ENCODE results near the gene SUMO3. TPM values are rescaled to one million over a fixed set of nuclear protein-coding genes. Genes with fewer than 3 reads are reported as not detected.

The SUMO3 gene
- total RNA-seq, 1 donor from 2014 or later = 84.5 TPM

DNA sequence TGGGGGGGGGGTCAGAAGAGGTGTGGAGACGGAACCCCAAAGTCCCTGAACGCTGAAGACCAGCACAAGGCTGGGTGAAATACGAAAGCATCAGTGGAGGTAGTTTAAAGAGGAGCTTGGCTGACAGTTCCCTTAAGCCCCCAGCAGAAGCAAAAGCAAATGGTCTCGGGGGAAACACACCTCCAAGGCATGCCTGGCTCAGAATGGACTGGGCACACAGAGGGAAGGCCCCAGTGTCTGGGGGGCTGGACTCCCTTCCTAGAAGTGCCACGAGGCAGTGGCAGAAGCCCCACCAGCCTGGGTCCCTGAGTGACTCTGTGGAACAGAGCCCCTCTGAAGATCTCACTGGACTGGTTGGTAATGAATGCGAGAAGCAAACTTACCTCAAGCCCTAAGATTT, 60.1 kb downstream of the SUMO3 start:
- TF ChIP-seq, protein P1, sequence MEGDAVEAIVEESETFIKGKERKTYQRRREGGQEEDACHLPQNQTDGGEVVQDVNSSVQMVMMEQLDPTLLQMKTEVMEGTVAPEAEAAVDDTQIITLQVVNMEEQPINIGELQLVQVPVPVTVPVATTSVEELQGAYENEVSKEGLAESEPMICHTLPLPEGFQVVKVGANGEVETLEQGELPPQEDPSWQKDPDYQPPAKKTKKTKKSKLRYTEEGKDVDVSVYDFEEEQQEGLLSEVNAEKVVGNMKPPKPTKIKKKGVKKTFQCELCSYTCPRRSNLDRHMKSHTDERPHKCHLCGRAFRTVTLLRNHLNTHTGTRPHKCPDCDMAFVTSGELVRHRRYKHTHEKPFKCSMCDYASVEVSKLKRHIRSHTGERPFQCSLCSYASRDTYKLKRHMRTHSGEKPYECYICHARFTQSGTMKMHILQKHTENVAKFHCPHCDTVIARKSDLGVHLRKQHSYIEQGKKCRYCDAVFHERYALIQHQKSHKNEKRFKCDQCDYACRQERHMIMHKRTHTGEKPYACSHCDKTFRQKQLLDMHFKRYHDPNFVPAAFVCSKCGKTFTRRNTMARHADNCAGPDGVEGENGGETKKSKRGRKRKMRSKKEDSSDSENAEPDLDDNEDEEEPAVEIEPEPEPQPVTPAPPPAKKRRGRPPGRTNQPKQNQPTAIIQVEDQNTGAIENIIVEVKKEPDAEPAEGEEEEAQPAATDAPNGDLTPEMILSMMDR (IDR thresholded peaks at IDR 0.05; ENCODE audit: unreplicated experiment) = no peak
- no peak overlapping the region for H3K4me3 Mint-ChIP-seq
- H3K27ac Mint-ChIP-seq = no peak overlapping the region
- H3K36me3 Mint-ChIP-seq = peaks cover 8% of the 10 kb centered on the region
- H3K9me3 Mint-ChIP-seq = peaks cover 10% of the 10 kb centered on the region
- no peaks in the 10 kb centered on the region for H3K27me3 Mint-ChIP-seq (ENCODE audit: low read depth)
- H3K4me1 Mint-ChIP-seq = peaks cover 5% of the 10 kb centered on the region
- no peak for DNase-seq (ENCODE audit: low spot score in 2 of 2, unreplicated experiment in 2 of 2)

DNA sequence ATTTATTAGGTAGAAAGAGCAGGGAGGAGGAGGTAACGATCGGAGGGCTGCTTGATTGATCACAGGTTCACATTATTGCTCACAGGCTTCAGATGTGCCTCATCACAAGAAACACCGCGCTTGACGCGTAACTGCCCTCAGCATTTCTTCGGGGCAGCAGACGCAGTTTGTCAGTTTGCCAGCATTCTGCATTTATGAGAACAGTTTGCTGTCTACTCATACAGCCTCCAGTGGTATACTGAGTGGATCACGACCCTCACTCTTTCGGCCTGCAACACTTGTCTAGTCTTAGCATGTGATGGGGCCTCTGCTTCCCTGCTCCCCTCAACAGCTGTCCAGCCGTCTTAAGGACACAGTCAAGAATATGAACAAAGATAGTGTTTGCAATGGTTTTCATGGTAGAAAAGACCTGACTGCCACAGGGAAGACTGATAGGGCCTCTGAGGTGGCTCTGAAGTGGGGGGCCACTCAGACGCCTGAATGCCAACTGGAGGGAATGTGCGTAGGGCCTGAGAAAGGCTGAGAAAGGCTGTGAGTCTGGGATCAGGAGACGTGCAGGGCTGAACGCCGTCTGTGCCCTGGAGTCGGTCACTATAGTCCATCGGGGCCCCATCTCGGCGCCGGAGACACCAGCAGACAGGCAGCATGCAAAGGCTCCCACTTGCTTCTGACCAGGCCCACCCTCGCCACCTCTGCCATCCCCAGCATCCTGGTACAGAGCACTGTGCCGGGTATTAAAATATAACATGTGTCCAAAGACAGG, 61.3 kb downstream of the SUMO3 start:
- no peak overlapping the region for H3K4me3 Mint-ChIP-seq
- H3K36me3 Mint-ChIP-seq = peaks cover 8% of the 10 kb centered on the region
- TF ChIP-seq, protein P1 (IDR thresholded peaks at IDR 0.05; ENCODE audit: unreplicated experiment) = no peak
- peaks cover 6% of the 10 kb centered on the region for H3K4me1 Mint-ChIP-seq
- peaks cover 10% of the 10 kb centered on the region for H3K9me3 Mint-ChIP-seq
- no peak for DNase-seq (ENCODE audit: low spot score in 2 of 2, unreplicated experiment in 2 of 2)
- H3K27me3 Mint-ChIP-seq (ENCODE audit: low read depth) = no peaks in the 10 kb centered on the region
- H3K27ac Mint-ChIP-seq = no peak overlapping the region

Other genes starting within 250 kb of the SUMO3 start
- not detected in 3 replicates for gene KRTAP10-4, start 244.3 kb downstream of the SUMO3 start, total RNA-seq
- not detected in 3 replicates for gene KRTAP10-5, start 237.5 kb downstream of the SUMO3 start, total RNA-seq
- not detected in 3 replicates for gene KRTAP10-6, start 225.6 kb downstream of the SUMO3 start, total RNA-seq
- not detected in 3 replicates for gene KRTAP10-7, start 217.5 kb downstream of the SUMO3 start, total RNA-seq
- gene KRTAP10-8, start 206.0 kb downstream of the SUMO3 start, total RNA-seq = not detected in 3 replicates
- gene KRTAP10-9, start 191.0 kb downstream of the SUMO3 start, total RNA-seq = not detected in 3 replicates
- not detected in 3 replicates for gene KRTAP10-10, start 180.7 kb downstream of the SUMO3 start, total RNA-seq
- not detected in 3 replicates for gene KRTAP10-11, start 171.6 kb downstream of the SUMO3 start, total RNA-seq
- not detected in 3 replicates for gene KRTAP12-4, start 163.4 kb downstream of the SUMO3 start, total RNA-seq
- gene KRTAP12-3, start 160.1 kb downstream of the SUMO3 start, total RNA-seq = not detected in 3 replicates
- not detected in 3 replicates for gene KRTAP12-2, start 151.1 kb downstream of the SUMO3 start, total RNA-seq
- gene KRTAP12-1, start 135.9 kb downstream of the SUMO3 start, total RNA-seq = not detected in 3 replicates
- not detected in 3 replicates for gene KRTAP10-12, start 120.9 kb downstream of the SUMO3 start, total RNA-seq
- gene TSPEAR, start 106.5 kb downstream of the SUMO3 start, total RNA-seq = 0.09 to 0.11 TPM (median 0.11 TPM) in 3 replicates
- 95.4 to 102 TPM (median 97.2 TPM) in 3 replicates for gene UBE2G2, start 16.2 kb downstream of the SUMO3 start, total RNA-seq
- gene PTTG1IP, start 55.6 kb upstream of the SUMO3 start, total RNA-seq = 200 to 205 TPM (median 204 TPM) in 3 replicates
- gene ITGB2, start 102.8 kb upstream of the SUMO3 start, total RNA-seq = 0.61 to 1.4 TPM (median 0.74 TPM) in 3 replicates
- 30.6 to 32.3 TPM (median 31.8 TPM) in 3 replicates for gene SLX9, start 122.0 kb upstream of the SUMO3 start, total RNA-seq

Data from mesothelial cell of epicardium (in vitro differentiated cells).